IPS-NIHi11 (cell line): Measurements from ENCODE around the gene RBM26.
"Not testable (repeated sequence)": the region's sequence is repeated elsewhere in the genome, so short reads cannot be mapped to it uniquely, and the experiment has no call there.

Experiments used
- DNase-seq: peaks from one replicate; pipeline ENCODE4 v3.0.0; 2012; ENCODE audit warnings: mixed read lengths, low spot score

The RBM26 gene

DNA sequence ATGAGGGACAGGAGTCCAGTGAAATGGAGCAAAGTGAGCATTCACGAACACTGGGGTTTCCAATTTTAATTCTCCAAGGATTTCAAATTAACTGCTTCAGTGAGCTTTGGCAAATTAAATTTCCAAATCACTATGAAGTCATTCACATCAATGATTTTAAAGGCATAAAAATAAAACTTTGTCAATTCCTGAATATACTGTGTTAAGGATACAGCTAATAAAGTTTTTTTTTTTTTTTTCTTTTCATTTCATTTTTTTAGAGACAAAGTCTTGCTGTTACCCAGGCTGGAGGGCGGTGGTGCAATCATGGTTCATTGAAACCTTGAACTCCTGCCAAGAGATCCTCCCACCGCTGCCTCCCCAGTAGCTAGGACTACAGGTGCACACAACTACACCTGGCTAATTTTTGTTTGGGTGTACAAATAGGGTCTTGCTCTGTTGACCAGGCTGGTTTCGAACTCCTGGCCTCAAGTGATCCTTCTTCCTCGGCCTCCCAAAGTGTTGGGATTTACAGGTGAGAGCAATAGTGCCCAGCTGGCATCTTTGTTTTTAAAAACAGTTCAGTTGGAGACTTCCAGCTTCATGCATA is 21.9 kb downstream of the RBM26 start:
- no peak for DNase-seq

DNA sequence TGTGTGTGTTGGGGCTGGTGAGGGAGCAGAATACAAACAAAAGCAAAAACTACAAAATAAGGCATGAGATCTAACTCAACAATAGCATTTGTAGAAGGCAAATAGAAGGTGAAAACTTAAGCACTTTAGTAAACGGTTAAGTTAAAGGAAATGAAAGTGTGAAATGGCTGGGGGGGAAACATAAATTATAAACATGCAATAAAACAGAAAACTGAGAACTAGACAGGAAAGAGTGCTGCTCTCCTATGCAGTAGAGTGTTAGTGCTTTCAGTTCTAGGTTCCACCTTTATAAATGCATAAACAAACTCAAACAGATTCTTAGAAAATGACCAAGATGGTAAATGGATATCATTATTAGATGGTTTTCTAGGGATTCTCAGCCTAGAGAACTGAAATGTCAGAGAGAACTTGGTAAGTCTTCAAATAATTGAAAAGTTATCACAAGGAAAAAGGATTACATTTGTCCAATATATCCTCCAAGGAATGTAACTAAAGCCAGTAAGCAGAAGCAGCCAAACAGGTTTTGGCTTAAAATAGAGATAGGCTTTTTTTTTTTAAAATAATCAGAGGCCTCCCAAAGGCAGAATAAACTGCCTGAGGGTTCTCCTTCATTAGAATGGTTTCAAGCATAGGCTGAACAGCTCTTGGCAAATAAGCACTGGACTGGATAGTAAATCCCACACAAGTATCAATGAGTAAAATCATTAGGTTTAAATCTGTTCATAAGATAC is 23.3 kb downstream of the RBM26 start:
- no peak for DNase-seq

DNA sequence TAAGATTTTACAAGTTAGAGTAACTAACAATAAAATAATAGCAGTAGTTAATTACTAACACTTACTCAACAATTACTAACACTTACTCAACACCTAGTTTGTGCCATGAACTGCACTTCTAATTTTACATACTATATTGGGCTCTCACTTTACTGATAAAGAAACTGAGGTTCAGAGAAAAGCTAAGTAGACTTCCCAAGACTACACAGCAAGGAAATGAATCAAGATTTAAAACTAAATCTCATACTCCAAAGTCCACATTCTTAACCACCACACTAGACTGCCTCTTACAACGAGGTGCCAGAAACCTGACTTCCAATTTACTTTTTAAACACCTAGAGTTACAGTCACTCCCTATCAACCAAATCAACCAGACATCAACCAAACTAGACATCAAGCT is 25.1 kb downstream of the RBM26 start:
- no peak for DNase-seq

DNA sequence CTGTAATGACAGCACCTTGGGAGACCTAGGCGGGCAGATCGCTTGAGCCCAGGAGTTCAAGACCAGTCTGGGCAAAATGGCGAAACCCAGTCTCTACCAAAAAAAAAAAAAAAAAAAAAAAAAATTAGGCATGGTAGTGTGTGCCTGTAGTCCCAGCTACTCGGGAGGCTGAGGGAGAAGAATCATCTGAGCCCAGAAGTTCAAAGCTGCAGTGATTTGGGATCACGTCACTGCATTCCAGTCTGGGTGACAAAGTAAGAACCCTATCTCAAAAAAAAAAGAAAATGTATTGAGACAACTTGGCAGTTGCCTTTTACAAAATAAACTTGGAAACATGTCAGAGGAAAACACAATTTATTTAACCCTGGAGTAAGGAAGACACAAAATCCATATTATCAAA is 26.8 kb downstream of the RBM26 start:
- DNase-seq, result no peak

DNA sequence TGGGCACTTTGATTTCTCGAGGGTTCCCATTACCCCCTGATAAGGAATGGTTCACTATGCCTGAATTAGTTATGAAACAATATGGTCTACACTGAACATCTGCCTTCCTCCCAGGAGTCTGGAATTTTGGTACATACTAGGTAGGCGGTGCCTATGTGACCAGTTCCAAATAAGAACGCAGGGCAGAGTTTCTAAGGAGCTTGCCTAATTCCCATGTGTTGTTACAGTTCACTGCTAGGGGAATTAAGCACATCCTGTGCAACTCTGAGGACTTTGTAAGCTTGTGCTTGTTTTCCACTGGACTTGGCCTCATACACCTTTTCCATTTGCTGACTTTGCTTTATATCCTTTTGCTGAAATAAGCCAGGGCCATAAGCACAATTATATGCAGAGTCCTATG is 29.2 kb downstream of the RBM26 start:
- no peak for DNase-seq

DNA sequence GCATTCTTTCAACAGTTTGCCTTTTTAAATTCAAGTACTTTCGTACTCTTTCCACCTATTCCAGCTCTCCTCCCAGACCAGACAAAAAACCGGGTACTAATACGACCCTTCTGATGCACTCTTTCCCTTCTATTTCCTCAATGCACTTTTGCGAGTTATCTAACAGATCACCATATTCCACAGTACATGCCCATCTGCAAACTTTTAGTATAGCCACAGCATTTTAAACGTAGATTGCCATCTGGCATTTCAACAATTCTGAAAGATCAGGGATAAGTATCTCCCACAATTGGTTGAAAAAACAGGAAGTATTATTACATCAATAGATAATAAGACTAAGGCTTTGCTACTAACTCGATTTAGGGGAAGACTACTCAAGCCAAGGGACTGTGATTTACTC is 31.5 kb downstream of the RBM26 start:
- DNase-seq, result no peak

DNA sequence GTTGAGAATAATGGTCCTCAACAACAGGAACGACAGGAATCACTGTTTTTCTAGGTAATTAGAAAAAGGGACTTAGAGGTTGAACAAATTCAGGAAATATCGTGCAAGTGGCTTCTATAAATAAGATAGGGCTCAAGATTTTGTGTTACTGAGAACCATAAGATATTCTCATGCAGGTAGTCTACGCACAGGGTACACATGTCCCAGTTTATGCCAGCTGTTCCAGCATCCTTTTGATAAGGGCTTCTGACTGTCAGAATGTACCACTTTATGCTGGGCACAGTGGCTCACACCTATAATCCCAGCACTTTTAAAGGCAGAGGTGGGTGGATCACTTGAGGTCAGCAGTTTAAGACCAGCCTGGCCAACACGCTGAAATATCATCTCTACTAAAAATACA is 32.1 kb downstream of the RBM26 start:
- DNase-seq, result no peak

DNA sequence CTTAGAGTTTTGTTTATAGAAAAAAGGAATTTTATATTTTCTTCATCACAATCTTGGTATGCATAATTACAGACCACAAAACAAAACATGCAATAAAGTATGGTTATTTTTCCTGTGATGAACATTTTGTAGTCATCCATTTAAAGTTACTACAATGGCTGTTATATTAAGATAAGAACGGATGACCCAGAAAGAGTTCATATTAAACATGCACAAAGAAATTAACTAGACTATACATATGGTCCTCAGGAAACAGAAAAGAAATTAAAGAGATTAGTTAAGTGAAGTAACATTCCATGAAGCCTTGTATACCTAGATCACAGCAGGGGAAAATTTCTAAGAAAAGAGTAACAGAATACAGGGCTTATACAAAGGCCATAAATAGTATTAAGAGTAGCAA is 36.8 kb downstream of the RBM26 start:
- DNase-seq, result no peak

DNA sequence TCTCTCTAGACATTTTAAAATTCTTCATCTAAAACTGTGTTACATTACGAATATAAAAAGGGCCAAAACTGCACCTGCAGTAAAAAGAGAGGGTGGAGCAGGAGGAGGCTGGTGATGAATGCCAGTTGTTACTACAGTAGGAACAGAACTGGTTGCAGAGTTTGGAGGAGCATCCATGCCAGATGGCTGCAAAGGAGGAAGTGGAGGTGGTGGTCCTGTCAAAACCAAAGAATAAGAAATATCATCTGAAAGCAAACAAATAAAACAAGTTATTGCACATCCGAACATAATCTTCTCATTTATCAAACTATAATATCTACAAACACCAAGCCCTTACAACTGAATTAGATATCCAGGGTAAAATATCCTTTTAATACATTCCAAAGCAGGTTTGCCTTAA is 40.1 kb downstream of the RBM26 start:
- DNase-seq, result no peak

DNA sequence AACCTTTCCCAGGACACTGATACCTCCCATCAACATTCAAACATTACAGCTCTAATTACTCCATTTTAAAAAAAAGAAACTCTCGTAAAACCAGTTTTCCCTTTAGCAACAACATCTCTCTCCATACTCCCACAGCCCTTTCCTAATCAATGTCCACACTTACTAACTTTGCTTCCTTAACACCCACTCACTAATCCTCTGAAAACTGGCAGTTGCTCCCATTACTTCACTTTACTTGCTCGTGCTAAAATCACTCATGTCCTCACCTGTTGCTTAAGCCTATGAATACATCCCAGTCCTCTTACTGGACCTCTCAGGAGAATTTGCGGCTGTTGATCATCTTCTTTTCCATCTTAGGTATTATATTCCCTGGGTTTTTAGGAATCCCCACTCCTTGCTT is 44.8 kb downstream of the RBM26 start:
- no peak for DNase-seq

DNA sequence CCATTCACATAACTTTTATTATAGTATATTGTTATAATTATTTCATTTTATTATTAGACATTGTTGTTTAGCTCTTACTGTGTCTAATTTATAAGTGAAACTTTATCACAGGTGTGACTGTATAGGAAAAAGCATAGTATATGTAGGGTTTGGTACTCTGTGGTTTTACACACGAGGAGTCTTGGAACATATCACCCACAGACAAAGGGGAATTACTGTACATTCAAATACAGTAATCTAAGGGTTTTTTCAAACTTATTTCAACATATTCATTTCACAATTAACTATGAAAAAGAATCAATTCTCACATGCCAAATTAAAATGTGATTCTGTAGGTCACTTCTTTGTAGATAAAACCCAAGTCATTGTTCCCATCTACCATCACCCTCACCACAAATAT is 46.0 kb downstream of the RBM26 start:
- DNase-seq, result no peak

DNA sequence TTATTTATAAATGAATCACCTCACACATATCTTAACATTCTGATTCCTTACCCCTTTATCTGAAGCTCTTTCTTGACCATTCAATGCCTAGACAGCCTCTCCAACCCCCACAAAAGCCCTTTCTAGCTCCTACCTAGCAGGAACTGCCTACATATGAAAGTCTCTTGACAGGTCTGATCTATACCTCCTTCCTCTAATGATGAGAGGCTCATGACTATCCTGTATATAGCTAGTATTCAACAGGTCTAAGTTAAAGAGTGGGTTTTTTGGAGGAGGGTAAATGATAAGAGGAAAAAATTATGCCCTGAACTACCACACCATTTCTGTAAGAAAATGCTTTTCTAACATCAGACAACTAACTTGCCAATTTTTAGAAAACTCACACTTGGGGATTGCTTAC is 47.0 kb downstream of the RBM26 start:
- no peak for DNase-seq

DNA sequence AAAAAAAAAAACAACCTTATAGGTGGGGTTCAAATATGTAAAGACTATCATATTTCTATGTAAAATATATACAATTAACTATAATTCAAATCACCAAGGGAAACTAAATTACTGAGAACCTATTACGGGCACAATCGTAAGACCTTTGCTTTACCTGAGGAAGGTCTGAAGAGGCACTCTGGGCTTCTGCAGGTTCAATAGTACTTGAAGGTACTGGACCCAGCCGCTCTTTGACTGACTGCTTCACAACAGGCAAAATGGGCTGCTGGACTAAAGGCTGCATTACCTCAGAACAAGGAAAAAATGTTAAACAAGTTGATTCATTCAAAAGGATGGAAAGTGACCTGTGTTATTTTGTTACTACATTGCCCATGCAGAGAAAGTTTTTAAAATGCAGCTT is 51.8 kb downstream of the RBM26 start:
- DNase-seq, result no peak

DNA sequence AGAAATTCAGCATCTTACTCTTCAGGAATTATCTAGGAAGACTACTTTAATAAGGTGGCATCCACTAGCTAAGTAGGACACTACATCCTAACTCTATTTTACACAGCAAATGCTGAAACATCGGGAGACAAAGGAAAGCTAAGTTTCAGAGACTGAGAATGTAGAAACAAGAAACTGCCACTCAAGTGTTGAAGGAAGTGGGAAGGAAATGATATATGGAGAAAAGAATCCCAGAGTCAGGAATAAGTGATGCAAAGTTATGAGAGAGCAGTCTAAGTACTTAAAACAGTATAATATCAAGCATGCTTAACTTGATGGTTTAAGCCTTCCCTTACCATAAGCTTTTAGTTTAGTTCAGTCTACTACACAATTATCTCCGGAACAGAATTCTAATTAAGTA is 52.4 kb downstream of the RBM26 start:
- DNase-seq, result no peak

DNA sequence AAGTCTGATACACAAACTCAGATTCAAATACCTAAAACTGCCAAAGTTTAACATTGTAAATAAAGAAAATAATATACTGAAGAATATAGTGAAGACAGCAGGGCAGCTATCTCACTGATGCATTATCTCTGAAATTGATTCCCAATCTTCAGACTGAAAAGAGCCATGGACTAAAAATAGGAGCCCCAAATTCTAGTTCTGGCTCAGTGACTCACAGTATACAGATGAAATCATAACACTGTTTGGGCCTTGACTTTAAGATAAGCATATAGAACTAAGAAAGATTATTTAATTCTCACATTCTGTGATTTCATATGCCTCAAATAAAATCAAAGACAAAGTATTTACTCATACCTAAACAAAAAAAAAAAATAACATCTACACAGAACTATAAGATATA is 53.9 kb downstream of the RBM26 start:
- DNase-seq, result no peak

DNA sequence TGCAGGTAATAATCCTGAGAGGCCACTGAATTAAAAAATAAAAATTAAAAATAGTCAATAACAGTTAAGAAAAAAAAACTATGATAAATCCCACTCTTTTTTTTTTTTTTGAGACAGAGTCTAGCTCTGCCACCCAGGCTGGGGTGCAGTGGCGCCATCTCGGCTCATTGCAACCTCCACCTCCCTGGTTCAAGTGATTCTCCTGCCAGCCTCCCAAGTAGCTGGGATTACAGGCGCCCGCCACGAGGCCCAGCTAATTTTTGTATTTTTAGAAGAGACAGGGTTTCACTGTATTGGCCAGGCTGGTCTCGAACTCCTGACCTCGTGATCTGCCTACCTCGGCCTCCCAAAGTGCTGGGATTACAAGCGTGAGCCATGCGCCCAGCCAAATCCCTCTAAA is 56.4 kb downstream of the RBM26 start:
- not testable (repeated sequence) for DNase-seq

DNA sequence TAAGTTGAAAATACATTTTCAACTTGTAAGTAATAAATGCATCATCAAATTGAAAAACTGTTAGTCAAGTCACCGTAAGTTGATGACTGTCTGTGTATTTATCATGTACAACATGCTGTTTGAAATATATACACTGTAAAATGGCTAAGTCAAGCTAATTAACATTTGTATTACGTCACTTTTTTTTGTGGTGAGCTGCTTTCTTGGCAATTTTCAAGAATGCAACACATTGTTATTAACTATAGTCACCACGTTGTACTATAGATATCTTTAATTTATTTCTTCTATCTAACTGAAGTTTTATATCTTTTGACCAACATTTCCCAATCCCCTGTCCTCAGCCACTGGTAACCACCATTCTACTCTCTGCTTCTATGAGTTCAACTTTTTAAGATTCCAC is 57.0 kb downstream of the RBM26 start:
- DNase-seq, result no peak

DNA sequence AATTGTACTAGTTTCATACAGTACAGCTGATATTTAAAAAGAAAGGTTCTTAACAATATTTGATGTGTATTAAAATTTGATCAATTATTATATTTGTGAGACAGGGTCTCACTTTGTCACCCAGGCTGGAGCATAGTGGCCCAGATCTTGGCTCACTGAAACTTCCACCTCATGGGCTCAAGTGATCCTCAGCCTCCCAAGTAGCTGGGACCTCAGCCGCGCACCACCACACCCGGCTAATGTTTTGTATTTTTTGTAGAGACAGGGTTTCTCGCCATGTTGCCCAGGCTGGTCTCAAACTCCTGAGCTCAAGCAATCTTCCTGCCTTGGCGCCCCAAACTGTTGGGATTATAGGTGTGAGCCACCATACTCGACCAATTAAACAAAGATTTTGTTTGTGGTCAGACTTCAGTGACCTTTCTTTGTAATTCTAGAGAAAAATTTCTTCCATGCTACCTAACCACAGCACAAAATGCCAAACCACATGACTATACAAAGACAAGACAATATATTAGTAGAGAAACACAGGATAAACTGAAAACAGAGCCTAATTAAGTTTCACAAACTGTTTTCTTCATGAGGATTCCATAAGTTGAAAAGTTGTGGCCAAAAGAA is 59.6 kb downstream of the RBM26 start:
- DNase-seq, result no peak

DNA sequence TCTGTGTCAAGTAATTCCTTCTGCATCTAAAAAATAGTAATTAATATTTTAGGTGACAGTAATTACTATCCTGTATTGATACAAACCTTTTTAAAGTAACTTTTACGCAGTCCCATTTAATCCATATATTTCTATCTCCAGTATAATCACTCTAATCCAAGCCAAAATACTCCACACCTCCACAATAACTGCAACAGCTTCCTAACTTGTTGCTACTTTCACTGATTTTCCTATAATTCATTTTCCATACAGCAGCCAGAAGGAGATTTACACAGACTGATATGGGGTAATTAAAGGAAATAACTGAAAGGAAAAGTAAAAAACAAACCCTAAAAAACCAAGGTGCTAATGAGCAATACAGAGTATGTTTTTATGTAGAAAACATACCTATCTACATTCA is 64.9 kb downstream of the RBM26 start:
- DNase-seq, result no peak

DNA sequence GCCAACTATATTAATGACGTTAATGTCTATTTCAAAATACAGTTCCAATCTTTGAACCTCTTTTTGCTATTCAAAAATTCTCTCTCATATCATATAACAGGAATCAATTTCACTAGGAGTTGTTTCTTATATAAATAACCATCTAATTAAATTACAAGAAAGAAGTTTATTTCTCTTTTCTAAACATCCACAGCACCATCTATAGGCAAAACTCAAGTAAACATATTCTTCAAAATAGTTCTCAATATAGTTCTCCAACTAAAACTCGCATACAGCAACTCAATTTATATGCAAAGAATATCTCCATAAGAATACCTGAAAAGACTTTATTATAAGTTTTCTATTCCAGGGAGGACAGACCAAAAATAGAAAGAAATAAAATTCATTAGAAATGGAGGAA is 65.6 kb downstream of the RBM26 start:
- DNase-seq, result no peak

DNA sequence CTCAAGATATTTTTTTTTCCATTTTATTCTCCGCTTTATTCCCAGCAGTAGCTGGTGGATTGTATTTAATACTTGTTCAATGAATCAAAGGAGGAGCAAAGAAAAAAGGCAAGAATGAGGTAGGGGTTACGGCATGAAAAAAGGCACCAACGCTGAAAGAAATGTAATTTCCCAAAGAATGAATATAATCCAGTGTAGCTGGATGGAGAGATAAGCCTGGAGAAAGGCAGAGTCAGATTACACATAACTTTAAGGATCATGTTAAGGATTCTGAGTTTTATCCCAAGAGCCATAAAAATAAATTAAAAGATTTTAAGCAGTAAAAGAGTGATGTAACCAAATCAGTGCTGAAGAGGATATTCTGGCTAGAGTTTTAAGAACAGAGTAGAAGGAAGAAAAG is 67.7 kb downstream of the RBM26 start:
- no peak for DNase-seq

DNA sequence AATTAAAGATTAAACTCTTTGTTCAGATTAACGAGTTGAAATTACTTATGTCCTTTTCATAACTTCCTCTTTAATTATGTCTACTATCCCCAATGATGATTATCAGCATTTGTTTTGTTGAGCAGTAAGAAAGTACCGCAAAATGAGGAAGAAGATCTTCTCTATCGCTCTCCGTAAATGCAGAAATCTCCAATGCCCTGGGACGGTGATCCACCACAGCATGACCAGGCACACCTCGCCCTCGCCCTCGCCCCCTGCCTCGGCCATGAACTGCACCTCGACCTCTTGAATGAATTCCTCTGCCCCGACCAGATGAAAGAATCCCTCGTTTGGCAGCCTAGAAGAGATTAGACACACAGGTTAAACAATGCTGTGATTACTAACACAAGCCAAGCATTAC is 69.1 kb downstream of the RBM26 start:
- no peak for DNase-seq

DNA sequence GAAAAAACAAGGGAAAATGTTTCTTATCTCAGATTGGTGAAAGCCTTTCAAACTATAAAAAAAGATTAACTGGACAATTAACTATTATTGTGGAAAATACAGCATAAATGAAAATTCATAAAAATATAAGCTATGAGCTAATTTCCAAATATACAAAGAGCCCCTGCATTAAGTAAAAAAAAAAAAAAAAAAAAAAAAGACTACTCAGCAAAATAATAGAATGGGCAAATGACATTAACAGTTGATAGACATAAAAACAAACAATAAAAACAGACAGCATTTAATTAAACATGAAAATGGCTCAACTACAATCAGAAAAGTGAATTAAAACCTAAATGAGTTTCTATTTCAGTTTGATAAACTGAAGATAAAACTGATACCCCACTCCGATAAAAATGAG is 77.5 kb downstream of the RBM26 start:
- DNase-seq, result no peak

DNA sequence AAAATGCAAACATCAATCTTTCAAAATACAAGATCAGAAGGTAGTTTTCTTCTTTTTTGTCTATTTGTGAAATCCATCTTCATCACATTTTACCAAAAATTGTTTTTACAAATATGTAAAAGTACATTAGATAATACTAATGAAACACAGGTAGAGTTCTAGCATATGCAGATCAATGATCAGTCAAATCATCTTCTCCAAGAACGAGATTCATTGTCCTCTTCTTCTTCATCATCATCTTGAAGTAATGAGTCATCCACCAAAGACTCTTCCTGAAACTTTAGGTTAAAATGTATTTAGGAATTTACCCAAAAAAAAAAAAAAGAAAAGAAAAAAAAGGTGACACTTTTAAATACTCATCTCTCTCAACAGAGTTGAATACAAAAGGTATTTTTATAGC is 85.6 kb downstream of the RBM26 start:
- DNase-seq, result no peak
